ENCODE data around the gene IL6R.

IL6R gene

GRCh38 chr1:154446292-154446691 lies 41.1 kb downstream of the IL6R start:
- TF ChIP-seq TAF1 (IDR thresholded peaks at IDR 0.05; ENCODE audit: borderline replicate concordance, insufficient read depth, low read length), result no peak
- no peak for TF ChIP-seq SIN3A (IDR thresholded peaks at IDR 0.05; ENCODE audit: borderline replicate concordance, insufficient read depth, low read length)
- no peak for TF ChIP-seq POLR2AphosphoS5 (IDR thresholded peaks at IDR 0.05; ENCODE audit: low read depth, low read length)
- no peak for TF ChIP-seq FOXP2 (optimal IDR thresholded peaks at IDR 0.05; ENCODE audit: borderline replicate concordance, extremely low read depth, extremely low read length, insufficient read depth)
- no peak for TF ChIP-seq REST (IDR thresholded peaks at IDR 0.05; ENCODE audit: insufficient read depth in 1 of 2, low read depth in 2 of 2, low read length in 2 of 2)

DNA sequence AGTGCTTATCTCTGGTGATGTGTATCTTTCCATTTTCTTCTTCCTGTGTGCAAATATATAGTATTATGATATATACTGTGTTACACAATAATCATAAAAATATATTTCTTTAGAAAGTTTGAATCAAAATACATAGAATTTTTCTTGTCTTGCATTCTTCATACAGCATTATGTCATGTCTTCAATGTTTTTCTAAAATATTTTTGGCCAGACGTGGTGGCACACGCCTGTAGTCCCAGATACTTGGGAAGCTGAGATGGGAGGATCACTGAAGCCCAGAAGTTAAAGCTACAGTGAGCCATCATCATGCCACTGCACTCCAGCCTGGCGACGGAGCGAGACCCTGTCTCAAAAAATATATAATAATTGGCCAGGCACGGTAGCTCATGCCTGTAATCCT lies 41.6 kb downstream of the IL6R start:
- TF ChIP-seq FOXP2 (optimal IDR thresholded peaks at IDR 0.05; ENCODE audit: borderline replicate concordance, extremely low read depth, extremely low read length, insufficient read depth), result no peak
- no peak for TF ChIP-seq REST (IDR thresholded peaks at IDR 0.05; ENCODE audit: insufficient read depth in 1 of 2, low read depth in 2 of 2, low read length in 2 of 2)
- no peak for TF ChIP-seq POLR2AphosphoS5 (IDR thresholded peaks at IDR 0.05; ENCODE audit: low read depth, low read length)
- TF ChIP-seq TAF1 (IDR thresholded peaks at IDR 0.05; ENCODE audit: borderline replicate concordance, insufficient read depth, low read length), result no peak
- TF ChIP-seq SIN3A (IDR thresholded peaks at IDR 0.05; ENCODE audit: borderline replicate concordance, insufficient read depth, low read length), result no peak

- TF ChIP-seq SIN3A (IDR thresholded peaks at IDR 0.05; ENCODE audit: borderline replicate concordance, insufficient read depth, low read length), result no peak
- no peak for TF ChIP-seq REST (IDR thresholded peaks at IDR 0.05; ENCODE audit: insufficient read depth in 1 of 2, low read depth in 2 of 2, low read length in 2 of 2)
- TF ChIP-seq FOXP2 (optimal IDR thresholded peaks at IDR 0.05; ENCODE audit: borderline replicate concordance, extremely low read depth, extremely low read length, insufficient read depth), result no peak
- TF ChIP-seq POLR2AphosphoS5 (IDR thresholded peaks at IDR 0.05; ENCODE audit: low read depth, low read length), result no peak
These were observed 43.2 kb downstream of the IL6R start for GRCh38 chr1:154448331-154448811.

DNA sequence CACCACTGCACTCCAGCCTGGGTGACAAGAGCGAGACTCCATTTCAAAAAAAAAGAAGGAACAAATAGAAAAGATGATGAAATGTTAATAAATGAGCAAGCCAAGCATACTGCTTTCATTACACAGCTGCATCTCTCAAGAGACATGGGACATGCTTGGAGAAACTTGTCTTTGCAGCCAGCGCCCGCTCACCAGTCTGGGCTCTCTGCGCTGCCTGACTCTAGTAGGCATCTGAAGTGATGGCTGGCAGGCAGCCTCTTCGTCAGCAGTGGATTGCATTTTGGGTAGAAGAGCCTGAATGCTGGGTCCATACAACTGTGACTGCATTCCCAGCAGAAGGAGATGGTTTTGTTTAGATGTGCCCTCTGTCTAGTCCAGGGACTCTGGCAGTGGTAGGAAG lies 48.0 kb downstream of the IL6R start:
- TF ChIP-seq TAF1 (IDR thresholded peaks at IDR 0.05; ENCODE audit: borderline replicate concordance, insufficient read depth, low read length) (no peak), REST (IDR thresholded peaks at IDR 0.05; ENCODE audit: insufficient read depth in 1 of 2, low read depth in 2 of 2, low read length in 2 of 2) (no peak), POLR2AphosphoS5 (IDR thresholded peaks at IDR 0.05; ENCODE audit: low read depth, low read length) (no peak), SIN3A (IDR thresholded peaks at IDR 0.05; ENCODE audit: borderline replicate concordance, insufficient read depth, low read length) (no peak), FOXP2 (optimal IDR thresholded peaks at IDR 0.05; ENCODE audit: borderline replicate concordance, extremely low read depth, extremely low read length, insufficient read depth) (no peak)
